ENCODE measurements around the gene MAGI2.

DNA sequence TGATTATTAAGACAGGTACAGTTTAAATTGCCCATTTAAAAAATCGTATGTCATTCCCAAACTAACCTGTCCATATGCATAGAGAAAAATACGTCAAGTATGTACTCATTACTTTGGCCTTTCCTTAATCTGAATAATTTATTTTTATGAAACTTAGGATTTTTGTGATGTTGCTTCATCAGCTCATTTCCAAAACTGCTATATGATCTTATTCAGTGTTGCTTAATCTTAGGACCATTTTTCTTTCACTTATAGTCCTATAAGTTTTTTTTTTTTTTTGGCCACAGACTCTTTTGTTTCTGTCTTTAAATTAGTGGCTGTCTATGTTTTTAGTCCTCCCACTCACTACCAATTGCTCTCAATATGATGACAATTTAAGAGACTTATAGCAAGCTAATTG lies 1309.8 kb downstream of the MAGI2 start:
- TF ChIP-seq GLIS3 (CRISPR knock-in tag; IDR thresholded peaks at IDR 0.05): no peak
- TF ChIP-seq ZNF565 (CRISPR knock-in tag; conservative IDR thresholded peaks at IDR 0.05; ENCODE audit: low read depth): no peak
- no peak for TF ChIP-seq ZC3H10 (CRISPR knock-in tag; IDR thresholded peaks at IDR 0.05)
- TF ChIP-seq ZNF8 (CRISPR knock-in tag; IDR thresholded peaks at IDR 0.05): no peak
- TF ChIP-seq BACH2 (CRISPR knock-in tag; IDR thresholded peaks at IDR 0.05; ENCODE audit: borderline replicate concordance): no peak
- TF ChIP-seq ISL1 (CRISPR knock-in tag; IDR thresholded peaks at IDR 0.05): no peak
- TF ChIP-seq, protein P1, sequence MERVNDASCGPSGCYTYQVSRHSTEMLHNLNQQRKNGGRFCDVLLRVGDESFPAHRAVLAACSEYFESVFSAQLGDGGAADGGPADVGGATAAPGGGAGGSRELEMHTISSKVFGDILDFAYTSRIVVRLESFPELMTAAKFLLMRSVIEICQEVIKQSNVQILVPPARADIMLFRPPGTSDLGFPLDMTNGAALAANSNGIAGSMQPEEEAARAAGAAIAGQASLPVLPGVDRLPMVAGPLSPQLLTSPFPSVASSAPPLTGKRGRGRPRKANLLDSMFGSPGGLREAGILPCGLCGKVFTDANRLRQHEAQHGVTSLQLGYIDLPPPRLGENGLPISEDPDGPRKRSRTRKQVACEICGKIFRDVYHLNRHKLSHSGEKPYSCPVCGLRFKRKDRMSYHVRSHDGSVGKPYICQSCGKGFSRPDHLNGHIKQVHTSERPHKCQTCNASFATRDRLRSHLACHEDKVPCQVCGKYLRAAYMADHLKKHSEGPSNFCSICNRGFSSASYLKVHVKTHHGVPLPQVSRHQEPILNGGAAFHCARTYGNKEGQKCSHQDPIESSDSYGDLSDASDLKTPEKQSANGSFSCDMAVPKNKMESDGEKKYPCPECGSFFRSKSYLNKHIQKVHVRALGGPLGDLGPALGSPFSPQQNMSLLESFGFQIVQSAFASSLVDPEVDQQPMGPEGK (CRISPR knock-in tag; IDR thresholded peaks at IDR 0.05; ENCODE audit: borderline replicate concordance): no peak
- TF ChIP-seq, protein P2, sequence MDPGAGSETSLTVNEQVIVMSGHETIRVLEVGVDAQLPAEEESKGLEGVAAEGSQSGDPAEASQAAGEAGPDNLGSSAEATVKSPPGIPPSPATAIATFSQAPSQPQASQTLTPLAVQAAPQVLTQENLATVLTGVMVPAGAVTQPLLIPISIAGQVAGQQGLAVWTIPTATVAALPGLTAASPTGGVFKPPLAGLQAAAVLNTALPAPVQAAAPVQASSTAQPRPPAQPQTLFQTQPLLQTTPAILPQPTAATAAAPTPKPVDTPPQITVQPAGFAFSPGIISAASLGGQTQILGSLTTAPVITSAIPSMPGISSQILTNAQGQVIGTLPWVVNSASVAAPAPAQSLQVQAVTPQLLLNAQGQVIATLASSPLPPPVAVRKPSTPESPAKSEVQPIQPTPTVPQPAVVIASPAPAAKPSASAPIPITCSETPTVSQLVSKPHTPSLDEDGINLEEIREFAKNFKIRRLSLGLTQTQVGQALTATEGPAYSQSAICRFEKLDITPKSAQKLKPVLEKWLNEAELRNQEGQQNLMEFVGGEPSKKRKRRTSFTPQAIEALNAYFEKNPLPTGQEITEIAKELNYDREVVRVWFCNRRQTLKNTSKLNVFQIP (CRISPR knock-in tag; IDR thresholded peaks at IDR 0.05; ENCODE audit: borderline replicate concordance, low read depth): no peak
- no peak for TF ChIP-seq CSDC2 (CRISPR knock-in tag; IDR thresholded peaks at IDR 0.05)
- TF ChIP-seq CSRNP3 (CRISPR knock-in tag; IDR thresholded peaks at IDR 0.05): no peak
- TF ChIP-seq ARNTL (CRISPR knock-in tag; IDR thresholded peaks at IDR 0.05; ENCODE audit: borderline replicate concordance, low read depth): no peak

All from SK-N-SH treated with all-trans-retinoic acid at 6 μM for 48 hours (cell line).